ENCODE results near the gene MED9.

GRCh38 chr17:17510456-17511292 lies 33.9 kb downstream of the MED9 start:
- TF ChIP-seq, protein P1, sequence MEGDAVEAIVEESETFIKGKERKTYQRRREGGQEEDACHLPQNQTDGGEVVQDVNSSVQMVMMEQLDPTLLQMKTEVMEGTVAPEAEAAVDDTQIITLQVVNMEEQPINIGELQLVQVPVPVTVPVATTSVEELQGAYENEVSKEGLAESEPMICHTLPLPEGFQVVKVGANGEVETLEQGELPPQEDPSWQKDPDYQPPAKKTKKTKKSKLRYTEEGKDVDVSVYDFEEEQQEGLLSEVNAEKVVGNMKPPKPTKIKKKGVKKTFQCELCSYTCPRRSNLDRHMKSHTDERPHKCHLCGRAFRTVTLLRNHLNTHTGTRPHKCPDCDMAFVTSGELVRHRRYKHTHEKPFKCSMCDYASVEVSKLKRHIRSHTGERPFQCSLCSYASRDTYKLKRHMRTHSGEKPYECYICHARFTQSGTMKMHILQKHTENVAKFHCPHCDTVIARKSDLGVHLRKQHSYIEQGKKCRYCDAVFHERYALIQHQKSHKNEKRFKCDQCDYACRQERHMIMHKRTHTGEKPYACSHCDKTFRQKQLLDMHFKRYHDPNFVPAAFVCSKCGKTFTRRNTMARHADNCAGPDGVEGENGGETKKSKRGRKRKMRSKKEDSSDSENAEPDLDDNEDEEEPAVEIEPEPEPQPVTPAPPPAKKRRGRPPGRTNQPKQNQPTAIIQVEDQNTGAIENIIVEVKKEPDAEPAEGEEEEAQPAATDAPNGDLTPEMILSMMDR (IDR thresholded peaks at IDR 0.05; ENCODE audit: low read length): no peak
- TF ChIP-seq EZH2 (IDR thresholded peaks at IDR 0.05; ENCODE audit: borderline replicate concordance, low read length): no peak
